K562 (cell line): Measurements from ENCODE around the gene CDK11B. TPM values are rescaled to one million over a fixed set of nuclear protein-coding genes. Genes with fewer than 3 reads are reported as not detected.
A peak's percentile ranks its signal among the peaks of the same experiment; 100 is the strongest.
"Not testable (repeated sequence)": the region's sequence is repeated elsewhere in the genome, so short reads cannot be mapped to it uniquely, and the experiment has no call there.

Source experiments
- ATAC-seq: fragments of 200-7000 bp; cut with Tn5 transposase; 3 replicates; pipeline ENCODE4 v1.9.1; 2020; ENCODE audit warnings: moderate library complexity
- BruUV-seq: library from RNA; stranded (reverse); fragments of 400-500 nt; replicated peaks from 2 replicates; lab custom pipeline; 2021; lab: Mats Ljungman, UMichigan
- CTCF ChIA-PET: fragments of 300-600 bp; formaldehyde crosslinking; extraction: SDS; loops from one replicate; lab custom pipeline; 2021; ENCODE audit warnings: low intra/inter-chr PET ratio; lab: Yijun Ruan, JAX
- POLR2A ChIA-PET: fragments of 300-600, 350-650 bp; sonication (Branson Sonifier 250); formaldehyde crosslinking; extraction: SDS; loops from one replicate; lab custom pipeline; 2021; ENCODE audit warnings: antibody characterized with exemption, inconsistent platforms; lab: Yijun Ruan, JAX
- DNase-seq, 4 experiments: peaks; one replicate each; pipeline versions ENCODE4 v3.0.0 to v3.0.0-alpha.2; 2011 to 2018; ENCODE audit warnings: low spot score in 3 of 4, mixed read lengths in 3 of 4; ENCODE audit errors: extremely low read depth in 1 of 4
- FAIRE-seq: peaks from 2 replicates; lab custom pipeline; 2011; peaks lifted over from hg19 to GRCh38; lab: Jason Lieb, UNC
- H2AFZ ChIP-seq: 2 replicates; pipeline ENCODE4 v1.6.0; 2011; ENCODE audit warnings: low read depth, low read length, control low read depth, inconsistent platforms
- H3K27ac ChIP-seq: fragments of 200-600 bp; 3 replicates; pipeline ENCODE4 v1.8.0; 2011; ENCODE audit warnings: low read depth, mild to moderate bottlenecking, control low read depth, inconsistent platforms, low read length, moderate library complexity, mixed read lengths; ENCODE audit errors: extremely low read depth
- H3K27me3 ChIP-seq, 2 experiments: fragments of 300-600 bp in 1 of 2; 2 replicates in 1 of 2; 3 replicates in 1 of 2; pipeline versions ENCODE4 v1.6.0 to v1.8.0; 2011; ENCODE audit warnings: inconsistent platforms in 2 of 2, low read length in 2 of 2, mild to moderate bottlenecking in 1 of 2, mixed read lengths in 1 of 2, moderate library complexity in 1 of 2; ENCODE audit not compliant: control insufficient read depth in 2 of 2, insufficient read depth in 2 of 2
- H3K36me3 ChIP-seq: fragments of 300-600 bp; 3 replicates; pipeline ENCODE4 v1.8.0; 2011; ENCODE audit warnings: mild to moderate bottlenecking, low read length, inconsistent platforms; ENCODE audit not compliant: control insufficient read depth, insufficient read depth
- H3K4me1 ChIP-seq, 2 experiments: fragments of 200-600 bp in 1 of 2; replicated peaks in 1 of 2; 2 replicates in 1 of 2; 3 replicates in 1 of 2; pipeline versions ENCODE4 v1.5.1 to v1.8.0; 2011; ENCODE audit warnings: inconsistent platforms in 2 of 2, low read length in 2 of 2, mild to moderate bottlenecking in 1 of 2, mixed read lengths in 1 of 2, moderate library complexity in 1 of 2; ENCODE audit not compliant: control insufficient read depth in 2 of 2, insufficient read depth in 2 of 2
- H3K4me2 ChIP-seq: 2 replicates; pipeline ENCODE4 v1.6.1; 2011; ENCODE audit warnings: low read length, control low read depth, inconsistent platforms, mixed read lengths; ENCODE audit not compliant: insufficient read depth
- H3K4me3 ChIP-seq: fragments of 200-600 bp; sonication (generic), shearing (Covaris generic); 2 replicates; pipeline ENCODE4 v1.5.1; 2016; ENCODE audit warnings: control low read depth, inconsistent platforms
- H3K79me2 ChIP-seq: fragments of 200-600 bp; 3 replicates; pipeline ENCODE4 v1.8.0; 2011; ENCODE audit warnings: low read length, inconsistent platforms; ENCODE audit not compliant: control insufficient read depth, insufficient read depth
- H3K9ac ChIP-seq, 2 experiments: 2 replicates each; pipeline versions ENCODE4 v1.6.0 to v1.6.1; 2011; ENCODE audit warnings: low read depth in 2 of 2, low read length in 2 of 2, control low read depth in 1 of 2, inconsistent platforms in 1 of 2, mild to moderate bottlenecking in 1 of 2, mixed read lengths in 1 of 2; ENCODE audit not compliant: insufficient read depth in 1 of 2
- H3K9me1 ChIP-seq: one replicate; pipeline ENCODE4 v1.6.0; 2011; ENCODE audit warnings: inconsistent platforms, mild to moderate bottlenecking, low read length, moderate library complexity; ENCODE audit not compliant: control insufficient read depth, insufficient read depth
- H3K9me3 ChIP-seq: replicated peaks from 2 replicates; pipeline ENCODE4 v1.5.1; 2011; ENCODE audit warnings: low read depth, low read length, inconsistent platforms; ENCODE audit not compliant: control insufficient read depth, insufficient read depth
- H4K20me1 ChIP-seq: replicated peaks from 2 replicates; pipeline ENCODE4 v1.6.1; 2011; ENCODE audit warnings: low read length, inconsistent platforms, mixed read lengths; ENCODE audit not compliant: control insufficient read depth, insufficient read depth
- ATF7 ChIP-seq: fragments of 450-650 bp; IDR thresholded peaks from 2 replicates; pipeline ENCODE4 v1.7.1; 2014; ENCODE audit warnings: mild to moderate bottlenecking, moderate library complexity
- E2F1 ChIP-seq: sonication (generic); formaldehyde crosslinking; IDR thresholded peaks from 2 replicates; pipeline ENCODE4 v1.8.1; 2023; ENCODE audit warnings: mild to moderate bottlenecking, missing genetic modification reagents, moderate library complexity
- E2F6 ChIP-seq, 2 experiments: IDR thresholded peaks; 2 replicates each; pipeline ENCODE4 v1.6.1; 2011; ENCODE audit warnings: borderline replicate concordance in 1 of 2, control low read depth in 1 of 2, low read depth in 1 of 2, low read length in 1 of 2, mild to moderate bottlenecking in 1 of 2, mixed read lengths in 1 of 2, moderate library complexity in 1 of 2; ENCODE audit not compliant: insufficient read depth in 1 of 2, insufficient read length in 1 of 2, poor library complexity in 1 of 2, severe bottlenecking in 1 of 2; ENCODE audit errors: extremely low read depth in 1 of 2
- EP400 ChIP-seq: fragments of 450-650 bp; IDR thresholded peaks from 2 replicates; pipeline ENCODE4 v1.6.1; 2017; ENCODE audit warnings: antibody characterized with exemption, mild to moderate bottlenecking, moderate library complexity
- FIP1L1 ChIP-seq: fragments of 200-400 bp; formaldehyde crosslinking; IDR thresholded peaks from 2 replicates; pipeline ENCODE4 v1.6.1; 2018; ENCODE audit warnings: mild to moderate bottlenecking, low read depth, low read length; ENCODE audit not compliant: poor library complexity, severe bottlenecking
- GABPB1 ChIP-seq: sonication (generic); formaldehyde crosslinking; IDR thresholded peaks from 2 replicates; pipeline ENCODE4 v1.8.0; 2022; ENCODE audit warnings: mild to moderate bottlenecking, missing genetic modification reagents
- L3MBTL2 ChIP-seq: fragments of 450-650 bp; IDR thresholded peaks from 2 replicates; pipeline ENCODE4 v1.6.1; 2016; ENCODE audit warnings: mild to moderate bottlenecking, moderate library complexity
- MAZ ChIP-seq, 2 experiments: fragments of 450-650 bp in 1 of 2; sonication (generic) in 1 of 2; formaldehyde crosslinking; IDR thresholded peaks in 1 of 2; conservative IDR thresholded peaks in 1 of 2; 2 replicates each; pipeline versions ENCODE4 v1.4.0 to v1.5.0; 2020; ENCODE audit warnings: mild to moderate bottlenecking in 1 of 2, missing genetic modification reagents in 1 of 2
- RB1 ChIP-seq: fragments of 450-650 bp; IDR thresholded peaks from 2 replicates; pipeline ENCODE4 v1.6.1; 2017; ENCODE audit warnings: low read depth, mild to moderate bottlenecking
- RBFOX2 ChIP-seq: fragments of 200-400 bp; formaldehyde crosslinking; IDR thresholded peaks from 2 replicates; pipeline ENCODE4 v1.6.1; 2017; ENCODE audit warnings: low read depth, mild to moderate bottlenecking, low read length, moderate library complexity
- RBM25 ChIP-seq: fragments of 200-400 bp; formaldehyde crosslinking; IDR thresholded peaks from 2 replicates; pipeline ENCODE4 v1.6.1; 2018; ENCODE audit warnings: low read length, low read depth, moderate library complexity; ENCODE audit not compliant: severe bottlenecking
- SAFB ChIP-seq: fragments of 200-400 bp; formaldehyde crosslinking; IDR thresholded peaks from 2 replicates; pipeline ENCODE4 v1.6.1; 2017; ENCODE audit warnings: low read depth, low read length, borderline replicate concordance
- SOX6 ChIP-seq: fragments of 450-650 bp; IDR thresholded peaks from 2 replicates; pipeline ENCODE4 v1.6.1; 2014; ENCODE audit warnings: mild to moderate bottlenecking
- SREBF1 ChIP-seq: fragments of 150-350 bp; IDR thresholded peaks from 2 replicates; pipeline ENCODE4 v1.6.1; 2014; ENCODE audit warnings: antibody characterized with exemption, low read depth, low read length, borderline replicate concordance
- SUPT5H ChIP-seq: fragments of 450-650 bp; IDR thresholded peaks from 2 replicates; pipeline ENCODE4 v1.6.1; 2016
- TAF1 ChIP-seq: IDR thresholded peaks from 2 replicates; pipeline ENCODE4 v1.6.1; 2011; ENCODE audit warnings: mild to moderate bottlenecking, low read length, moderate library complexity; ENCODE audit not compliant: insufficient read depth, control insufficient read depth, severe bottlenecking; ENCODE audit errors: extremely low read depth
- WGBS: fragments of 100-300 bp; shearing (Covaris generic); methylation state at CpG from one replicate; pipeline ENCODE4 v1.1.6; 2016; ENCODE audit warnings: low coverage, mixed read lengths; ENCODE audit not compliant: insufficient coverage; ENCODE audit errors: missing lambda C conversion rate; 5-methylcytosine and 5-hydroxymethylcytosine counted together
- in situ Hi-C: fragments of 300-500 bp; cut with MboI; formaldehyde crosslinking; loops from 4 replicates; pipeline ENCODE4 v1.15.0; 2018; ENCODE audit warnings: inconsistent platforms, mixed read lengths
- intact Hi-C: fragments of 100-400 bp; cut with micrococcal nuclease; formaldehyde crosslinking; loops from 2 replicates; pipeline ENCODE4 v1.14.2; 2022
- polyA plus RNA-seq, 8 experiments: library from polyadenylated mRNA; depleted of rRNA in 4 of 8; stranded (reverse) in 5 of 8; unstranded in 3 of 8; fragments of >200 nt; fragmentation: Nextera tagmentation in 2 of 8; fragmentation: Illumina TruSeq in 1 of 8; extraction: Ambion mirVana in 2 of 8; extraction: Trizol in 1 of 8; gene quantifications; 2 replicates each; pipeline versions ENCODE4 v1.2.1 to v1.2.3, GENCODE V29; 2011 to 2014; ENCODE audit warnings: inconsistent platforms in 1 of 8, missing spikeins in 1 of 8
- total RNA-seq, 7 experiments: library from RNA; depleted of rRNA in 6 of 7; stranded (reverse); fragments of >200 nt in 6 of 7; fragmentation: Illumina TruSeq in 2 of 7; extraction: Trizol in 2 of 7; gene quantifications; 2 replicates each; pipeline versions ENCODE4 v1.2.1 to v1.2.3, GENCODE V29; 2011 to 2021; ENCODE audit warnings: low replicate concordance in 1 of 7

Gene CDK11B
- total and polyA plus RNA-seq, 9 of the 15 experiments (the other 6 are each of a cell fraction or from before 2014, with no cell fraction given) = 2.8 to 52.2 (median 19.5) TPM

GRCh38 chr1:1692714-1693647 is 34.2 kb upstream of the CDK11B start, which contains the start of gene SLC35E2B (continued):
- peak; percentile 98 for TF ChIP-seq SREBF1

- H3K27me3 ChIP-seq, H3K9me3 ChIP-seq, H3K9me1 ChIP-seq, CTCF ChIA-PET, in situ Hi-C loops, POLR2A ChIA-PET, intact Hi-C loops, H3K79me2 ChIP-seq, FAIRE-seq, H3K36me3 ChIP-seq, H4K20me1 ChIP-seq: not testable (repeated sequence)
- ATAC-seq (peak; percentile 89), DNase-seq (peak in 1 of 4 experiments; percentile 81)
- Histone ChIP-seq H3K4me3 (peak overlapping the region; percentile 55), H2AFZ (peak overlapping the region; percentile 72; the same call in 1 of the 2 replicates), H3K9ac (peak overlapping the region; percentile 75 to 90; a peak in 3 of 4 replicates), H3K4me1 (peaks cover 0 to 14% of the 10 kb centered on the region in 2 experiments; a peak in 2 of 5 replicates), H3K4me2 (peak overlapping the region; percentile 55; the same call in 1 of the 2 replicates), H3K27ac (peak overlapping the region; percentile 86)
- BruUV-seq = TSS peak; percentile 77
- 0% methylated on average over 29 of the region's 45 CpGs for WGBS
- TF ChIP-seq L3MBTL2 (peak; percentile 55), GABPB1 (peak; percentile 71; the same call in 1 of the 2 replicates), SUPT5H (peak; percentile 44; the same call in 1 of the 2 replicates), TAF1 (peak; percentile 34), SOX6 (0 out of 2 replicates have a peak, but pooled peaks have one; percentile 12), RBFOX2 (peak; percentile 63), RBM25 (peak; percentile 63), MAZ (CRISPR knock-in tag; conservative IDR thresholded peaks at IDR 0.05 in 1 of 2, IDR thresholded peaks at IDR 0.05 in 1 of 2) (peak; percentile 80 to 86), E2F1 (CRISPR knock-in tag) (0 out of 2 replicates have a peak, but pooled peaks have one; percentile 56), RB1 (0 out of 2 replicates have a peak, but pooled peaks have one; percentile 23), EP400 (peak; percentile 21; the same call in 1 of the 2 replicates), SAFB (0 out of 2 replicates have a peak, but pooled peaks have one; percentile 20), ATF7 (peak; percentile 17; the same call in 1 of the 2 replicates), E2F6 (IDR thresholded peaks at IDR 0.05; ENCODE audit: borderline replicate concordance in 1 of 2, extremely low read depth in 1 of 2, insufficient read depth in 1 of 2, insufficient read length in 1 of 2, low read depth in 1 of 2, low read length in 1 of 2, poor library complexity in 1 of 2, severe bottlenecking in 1 of 2) (peak in 1 of 2 experiments; percentile 25), FIP1L1 (peak; percentile 38)
Measured at GRCh38 chr1:1692324-1692713, 33.5 kb upstream of the CDK11B start.
